ENCODE measurements around the gene RNLS.
"Not testable (repeated sequence)": the region's sequence is repeated elsewhere in the genome, so short reads cannot be mapped to it uniquely, and the experiment has no call there.

RNLS gene

DNA sequence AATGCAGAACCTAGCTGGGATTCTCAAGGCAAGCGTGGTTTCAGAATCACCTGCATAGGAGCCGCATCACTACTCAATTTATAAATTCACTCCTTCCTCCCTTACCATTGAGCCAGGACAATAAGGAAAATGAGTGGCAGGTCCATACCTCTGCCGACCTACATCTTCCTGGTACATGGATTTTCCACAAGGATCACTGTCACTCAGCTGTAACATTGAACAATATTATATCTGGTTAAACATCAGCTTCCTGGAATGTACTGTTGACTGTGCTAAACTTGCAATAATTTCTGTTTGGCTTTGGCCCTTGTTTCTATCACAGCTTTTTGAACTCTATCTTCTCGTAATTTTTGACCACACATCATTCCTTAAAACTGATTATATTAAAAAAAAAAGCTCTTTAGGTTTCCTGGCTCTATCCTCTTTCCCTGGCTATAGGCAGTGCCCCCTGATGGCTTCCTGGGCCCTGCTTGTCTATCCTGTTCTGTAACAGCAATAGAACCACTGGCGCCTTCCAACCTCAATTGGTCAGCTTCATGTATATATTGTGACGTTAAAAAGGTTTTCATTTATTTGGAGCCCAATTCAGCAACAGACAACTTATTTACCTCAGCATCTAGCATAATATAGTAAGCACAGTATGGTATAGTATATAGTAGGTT is 59.2 kb downstream of the RNLS start:
- no peak for DNase-seq (ENCODE audit: low read depth, low spot score)

- DNase-seq (ENCODE audit: low read depth, low spot score): no peak
Measured at GRCh38 chr10:88522715-88523114, 60.4 kb downstream of the RNLS start.

- no peak for DNase-seq (ENCODE audit: low read depth, low spot score)
Measured at GRCh38 chr10:88521791-88522190, 61.3 kb downstream of the RNLS start.

DNA sequence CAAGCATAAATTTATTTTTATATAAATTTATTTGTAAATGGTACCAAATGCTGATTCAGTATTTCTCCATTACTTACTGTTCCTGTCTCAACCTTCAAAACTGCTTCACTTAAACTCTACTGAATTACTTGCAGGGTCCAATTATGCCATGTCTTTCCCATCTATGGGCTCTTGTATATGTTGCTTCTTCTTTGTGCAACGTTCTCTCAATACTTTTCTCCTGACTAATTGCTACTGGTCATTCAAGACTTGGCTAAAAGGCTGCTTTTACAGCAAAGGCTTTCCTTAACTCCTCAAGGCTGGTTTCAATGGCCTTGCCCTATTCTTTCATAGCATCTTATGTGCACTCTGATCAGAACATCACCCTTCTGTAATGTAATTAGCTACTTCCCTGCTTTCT is 67.9 kb downstream of the RNLS start:
- DNase-seq (ENCODE audit: low read depth, low spot score): no peak

DNA sequence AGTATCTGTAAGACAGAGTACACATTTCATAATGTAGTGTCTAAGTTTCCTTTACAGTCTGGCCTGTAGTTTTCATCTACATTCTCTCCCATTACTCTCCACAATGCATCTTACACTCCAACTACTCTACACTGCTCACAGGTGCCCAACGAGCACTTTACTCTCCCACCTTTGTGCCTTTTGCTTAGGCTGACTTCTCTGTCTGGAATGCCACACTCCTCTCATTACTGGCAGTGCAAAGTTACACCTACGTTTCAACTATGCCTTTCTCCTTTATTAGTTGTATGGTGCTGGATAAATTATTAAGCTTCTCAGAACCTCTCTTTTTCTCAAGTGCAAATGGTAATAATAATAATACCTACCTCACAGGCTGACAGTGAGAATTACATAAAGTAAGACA is 70.5 kb downstream of the RNLS start:
- DNase-seq (ENCODE audit: low read depth, low spot score): no peak

GRCh38 chr10:88508796-88509195 is 74.3 kb downstream of the RNLS start:
- DNase-seq (ENCODE audit: low read depth, low spot score): no peak

- DNase-seq (ENCODE audit: low read depth, low spot score): no peak
Measured at GRCh38 chr10:88507826-88508453, 75.2 kb downstream of the RNLS start.

DNA sequence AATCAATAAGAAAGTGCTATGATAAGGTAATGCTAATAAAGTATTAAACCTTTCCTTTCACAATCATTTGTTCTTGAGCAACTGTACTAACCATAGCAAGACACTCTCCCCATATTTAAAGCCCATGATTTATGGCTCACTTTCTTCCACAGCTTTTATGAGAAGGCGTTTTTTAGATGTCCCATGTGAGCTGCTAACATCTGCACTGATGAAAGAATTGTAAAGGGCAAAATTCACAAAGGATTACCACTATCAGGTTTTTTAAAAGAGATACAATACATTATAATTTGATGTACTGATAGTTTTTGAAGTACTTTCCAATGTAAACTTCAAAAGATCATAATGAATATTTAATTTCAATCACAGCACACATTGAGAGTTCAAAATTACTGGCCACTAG is 75.7 kb downstream of the RNLS start:
- DNase-seq (ENCODE audit: low read depth, low spot score): no peak

DNA sequence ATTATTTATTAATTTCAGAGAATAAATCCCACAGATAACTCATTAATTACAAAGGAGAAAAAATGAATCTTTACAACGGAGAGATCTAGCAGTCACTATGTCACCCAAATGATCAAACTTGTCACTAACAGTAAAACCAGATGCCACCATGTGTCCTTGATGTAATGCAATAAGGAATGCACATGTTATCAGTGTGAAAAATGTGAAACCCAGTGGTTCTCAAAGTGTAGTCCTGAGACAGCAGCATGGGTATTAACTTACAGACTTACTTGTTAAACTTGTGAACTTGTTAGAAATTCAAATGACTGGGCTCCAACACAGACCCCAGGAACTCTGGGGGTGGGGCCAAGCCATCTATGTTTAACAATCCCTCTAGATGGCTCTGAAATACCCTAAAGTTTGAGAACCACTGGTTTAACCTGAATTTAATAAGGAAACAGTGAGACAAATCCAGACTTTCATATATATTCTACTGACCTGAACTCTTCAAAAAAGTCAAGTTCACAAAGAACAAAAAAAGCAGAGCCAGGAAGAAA is 77.4 kb downstream of the RNLS start:
- DNase-seq (ENCODE audit: low read depth, low spot score): no peak

DNA sequence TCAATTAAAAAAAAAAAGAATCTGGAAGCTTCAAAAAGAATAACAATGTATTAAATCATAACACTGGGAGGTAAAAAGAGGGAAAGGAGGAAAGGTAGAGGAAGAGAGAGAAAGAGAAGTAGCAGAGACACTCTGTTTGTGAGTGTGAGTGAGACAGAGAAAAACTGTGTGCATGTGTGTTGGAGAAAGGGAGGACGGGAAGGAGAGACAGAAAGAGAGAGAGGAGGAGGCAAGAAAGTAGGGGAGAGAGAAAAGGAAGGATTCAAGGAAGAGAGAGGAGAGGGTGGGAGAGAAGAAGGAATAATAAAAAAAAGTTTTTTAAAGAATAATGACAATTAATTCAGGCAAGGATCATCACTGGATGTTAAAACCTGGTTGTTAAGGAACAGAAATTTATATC is 77.9 kb downstream of the RNLS start:
- DNase-seq (ENCODE audit: low read depth, low spot score): no peak

- no peak for DNase-seq (ENCODE audit: low read depth, low spot score)
Measured at GRCh38 chr10:88500656-88501055, 82.5 kb downstream of the RNLS start.

DNA sequence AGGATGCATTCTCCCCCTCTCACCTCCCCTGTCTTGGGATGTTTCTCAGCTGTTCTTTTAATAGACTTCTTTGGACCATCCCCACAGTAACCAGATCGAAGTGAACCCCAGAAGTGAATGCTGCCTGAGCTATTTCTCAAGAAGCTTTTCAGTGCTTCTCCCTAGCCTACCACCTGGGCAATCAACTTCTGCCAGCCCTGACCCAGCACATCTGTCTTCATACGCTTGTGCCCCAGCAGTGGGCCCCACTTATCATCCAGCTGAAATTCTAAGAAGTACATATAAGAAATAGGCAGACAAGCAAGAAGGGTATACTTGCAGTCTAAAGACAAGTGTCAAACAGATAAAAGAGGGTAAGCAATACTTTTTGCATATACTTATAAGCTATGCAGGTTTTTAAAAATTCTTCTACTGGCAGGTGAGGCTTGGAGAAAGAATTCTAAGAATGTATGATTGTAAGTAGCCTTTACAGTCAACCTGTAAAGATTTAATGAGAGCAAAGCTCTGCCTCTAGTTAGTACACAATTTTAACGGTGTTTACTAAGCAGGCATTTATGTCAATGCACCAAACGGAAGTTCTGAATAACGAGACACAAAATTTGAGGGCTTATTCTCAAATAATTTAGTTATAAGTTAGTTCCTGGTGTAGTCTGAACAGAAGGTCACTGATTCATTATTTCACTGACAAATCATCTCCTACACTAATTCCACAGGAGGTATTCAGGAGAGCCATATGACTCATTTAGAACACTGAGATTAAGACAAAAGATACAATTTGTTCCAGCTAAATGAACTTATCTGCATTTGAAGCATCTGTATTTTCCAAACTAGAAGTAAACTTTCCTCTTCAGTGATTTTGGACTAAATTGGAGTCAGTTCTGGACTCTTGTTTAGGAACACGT is 83.3 kb downstream of the RNLS start:
- DNase-seq (ENCODE audit: low read depth, low spot score): no peak

- no peak for DNase-seq (ENCODE audit: low read depth, low spot score)
Measured at GRCh38 chr10:88497913-88498312, 85.2 kb downstream of the RNLS start.

DNA sequence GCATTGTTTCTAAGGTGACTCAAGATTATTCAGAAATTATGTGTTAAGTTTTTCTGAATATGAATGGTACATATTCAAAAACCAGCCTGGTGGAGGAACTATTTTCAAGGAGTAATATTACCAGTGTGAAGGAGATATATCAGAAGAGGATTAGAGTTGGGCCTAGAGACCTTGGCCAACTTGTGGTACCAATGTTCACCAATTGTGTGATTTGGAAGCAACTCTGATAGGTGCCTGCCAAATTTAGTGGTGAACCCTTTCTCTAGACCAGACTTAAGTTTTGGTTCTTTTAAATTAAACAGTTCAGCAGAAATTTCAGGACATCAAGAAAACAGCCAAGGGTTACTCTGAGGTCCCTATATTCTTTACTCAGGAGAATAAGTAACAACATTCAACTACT is 88.6 kb downstream of the RNLS start:
- no peak for DNase-seq (ENCODE audit: low read depth, low spot score)

DNA sequence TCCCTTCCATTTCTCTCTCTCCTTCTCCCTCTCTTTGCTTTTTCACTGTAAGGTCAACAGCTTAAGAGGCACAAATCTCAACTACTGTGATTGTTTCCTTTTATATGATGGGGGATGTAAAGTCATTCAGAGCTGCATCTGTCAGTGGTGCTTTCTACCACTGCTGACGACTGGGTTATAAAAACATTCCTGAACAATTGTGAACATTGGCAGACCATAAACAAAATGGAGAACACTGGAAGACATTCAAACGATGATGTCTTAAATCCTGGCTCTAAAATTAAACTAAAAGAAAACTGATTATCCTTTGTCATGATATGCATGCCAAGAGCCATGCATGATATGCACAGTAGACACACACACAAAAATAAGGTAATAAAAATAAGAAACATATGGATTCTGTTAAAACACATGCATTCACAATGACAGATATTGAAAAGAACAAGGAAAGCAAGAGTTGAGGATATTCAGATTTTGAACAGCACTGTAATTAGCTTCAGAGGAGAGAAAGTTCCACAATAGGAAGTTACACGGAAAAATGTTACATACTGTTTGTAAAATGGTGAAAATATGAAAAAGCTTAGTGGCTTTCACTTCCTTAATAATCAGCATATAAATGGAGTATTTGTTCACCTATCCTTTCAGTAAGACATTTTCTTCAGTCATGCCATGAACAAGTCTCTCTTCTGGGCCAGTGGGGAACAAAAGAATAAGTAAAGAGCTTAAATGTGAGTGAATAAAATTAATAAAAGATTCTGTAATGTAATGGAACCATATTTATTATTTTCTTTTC is 89.2 kb downstream of the RNLS start:
- DNase-seq (ENCODE audit: low read depth, low spot score): peak; percentile 26

DNA sequence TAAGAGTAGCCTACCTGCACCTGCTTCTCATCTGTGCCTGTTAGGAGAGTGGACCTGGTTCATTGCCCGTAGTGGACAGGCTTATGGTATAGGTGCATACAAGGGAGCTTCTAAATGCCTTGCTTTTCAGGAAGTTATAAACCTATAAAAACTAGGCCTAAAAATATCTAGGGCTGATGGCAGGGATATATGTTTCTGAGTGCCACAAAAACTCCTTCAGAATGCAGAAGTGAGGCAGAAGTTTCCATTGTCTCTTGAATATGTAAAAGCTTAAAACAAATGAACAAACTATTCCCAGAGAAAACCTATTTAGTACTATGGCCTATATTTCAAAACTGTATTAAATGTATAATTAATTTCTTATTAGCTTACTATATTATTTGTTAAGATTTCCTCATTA is 91.8 kb downstream of the RNLS start:
- no peak for DNase-seq (ENCODE audit: low read depth, low spot score)

DNA sequence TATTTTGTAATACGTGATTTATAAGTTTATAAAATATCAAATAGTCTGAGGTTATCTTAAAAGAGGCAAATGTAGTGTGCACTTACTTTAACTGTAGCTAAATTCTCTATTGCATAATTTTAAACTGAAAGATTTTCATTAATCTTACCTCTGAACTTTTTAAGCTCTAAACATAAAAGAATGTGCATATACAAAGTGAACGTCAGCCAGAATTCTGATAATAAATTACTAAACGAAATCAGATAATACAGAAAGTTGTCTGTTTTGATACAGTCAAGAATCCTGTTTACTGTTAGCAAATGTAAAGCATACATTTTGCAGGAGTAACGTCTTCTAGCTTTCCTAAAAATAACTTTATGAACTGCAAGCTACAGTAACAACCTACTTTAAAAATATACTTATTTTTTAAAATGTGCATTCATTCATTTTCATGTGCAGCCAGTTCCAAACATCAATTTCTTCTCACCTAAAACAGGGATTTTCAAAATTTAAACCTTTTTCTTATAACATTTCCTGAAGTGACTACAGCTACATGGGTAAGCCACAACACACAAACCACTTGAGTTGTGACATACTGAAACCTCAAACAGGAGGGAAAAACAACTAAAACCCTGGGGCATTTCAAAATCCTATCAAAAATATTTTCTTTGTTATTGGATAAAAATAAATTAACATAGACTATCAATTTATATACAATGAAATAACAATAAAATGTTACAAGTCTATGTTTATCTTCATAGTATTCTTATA is 92.7 kb downstream of the RNLS start:
- no peak for DNase-seq (ENCODE audit: low read depth, low spot score)

DNA sequence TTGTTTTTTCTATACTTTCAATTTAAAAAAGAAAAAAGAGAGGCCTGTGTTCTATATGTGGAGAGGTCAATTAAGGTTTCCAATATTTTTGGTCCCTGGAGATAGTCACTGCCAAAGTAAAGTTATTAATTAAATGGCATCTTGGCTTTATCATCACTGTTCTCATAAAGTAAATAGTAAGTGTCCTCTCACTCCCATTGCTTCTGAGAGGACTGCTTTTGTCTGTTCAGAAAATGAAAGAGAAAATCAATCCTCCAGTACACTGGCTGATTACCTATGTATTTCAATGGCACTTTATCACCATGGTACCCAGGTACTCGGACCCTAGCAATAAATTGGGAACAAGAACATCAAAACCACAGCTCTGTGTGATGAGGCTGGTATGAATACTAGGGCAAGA is 94.0 kb downstream of the RNLS start:
- no peak for DNase-seq (ENCODE audit: low read depth, low spot score)

- not testable (repeated sequence) for DNase-seq (ENCODE audit: low read depth, low spot score)
Measured at GRCh38 chr10:88486816-88487215, 96.3 kb downstream of the RNLS start.

DNA sequence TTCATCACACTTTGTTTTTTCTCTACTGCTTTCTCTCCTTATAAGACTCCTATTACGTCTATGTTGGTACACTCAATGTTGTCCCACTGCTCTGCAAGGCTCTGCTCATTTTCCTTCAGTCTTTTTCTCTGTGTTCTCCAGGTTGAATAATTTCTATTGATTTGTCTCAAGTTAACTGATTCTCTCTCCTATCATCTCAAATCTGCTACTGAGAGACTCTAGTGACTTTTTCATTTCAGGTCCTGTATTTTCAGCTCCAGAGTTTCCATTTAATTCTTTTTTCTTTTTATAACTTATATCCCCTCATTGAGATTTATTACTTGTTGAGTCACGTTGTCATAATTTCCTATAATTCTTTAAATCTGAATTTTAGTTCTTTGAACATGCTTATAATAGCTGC is 100.9 kb downstream of the RNLS start:
- DNase-seq (ENCODE audit: low read depth, low spot score): no peak

- no peak for DNase-seq (ENCODE audit: low read depth, low spot score)
Measured at GRCh38 chr10:88478256-88478655, 104.9 kb downstream of the RNLS start.
